Activated T-helper 9 cell treated with anti-CD3 and anti-CD28 coated beads, Interleukin-2, amount 50 U/mL, for 16 hours (primary cell): Measurements from ENCODE around the gene SATB2.
A peak's percentile ranks its signal among the peaks of the same experiment; 100 is the strongest.

Experiments
- DNase-seq: peaks from one replicate; pipeline ENCODE4 v3.0.0-alpha.2; 2020; ENCODE audit warnings: low read depth

Gene SATB2

GRCh38 chr2:199465988-199466691, 8.4 kb upstream of the SATB2 start:
- no peak for DNase-seq

DNA sequence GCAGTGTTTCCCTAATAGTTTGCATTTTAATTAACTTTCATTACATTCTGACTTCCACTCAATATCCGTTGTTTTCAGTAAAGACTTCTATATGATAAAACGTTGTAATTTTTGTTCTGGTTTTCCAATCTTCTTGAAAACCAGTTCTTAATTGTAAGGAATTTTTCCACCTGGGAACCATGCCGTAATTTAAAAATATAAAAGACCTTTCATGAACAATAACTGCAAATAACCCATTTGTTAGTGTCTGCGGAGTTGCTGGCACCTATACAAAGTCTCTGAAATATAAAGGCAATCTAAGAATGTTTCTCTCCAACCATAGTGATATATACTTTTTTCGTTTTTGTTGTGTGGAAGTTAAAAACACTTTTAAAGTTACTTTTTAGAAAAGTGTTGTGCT, 7.7 kb upstream of the SATB2 start:
- DNase-seq = no peak

DNA sequence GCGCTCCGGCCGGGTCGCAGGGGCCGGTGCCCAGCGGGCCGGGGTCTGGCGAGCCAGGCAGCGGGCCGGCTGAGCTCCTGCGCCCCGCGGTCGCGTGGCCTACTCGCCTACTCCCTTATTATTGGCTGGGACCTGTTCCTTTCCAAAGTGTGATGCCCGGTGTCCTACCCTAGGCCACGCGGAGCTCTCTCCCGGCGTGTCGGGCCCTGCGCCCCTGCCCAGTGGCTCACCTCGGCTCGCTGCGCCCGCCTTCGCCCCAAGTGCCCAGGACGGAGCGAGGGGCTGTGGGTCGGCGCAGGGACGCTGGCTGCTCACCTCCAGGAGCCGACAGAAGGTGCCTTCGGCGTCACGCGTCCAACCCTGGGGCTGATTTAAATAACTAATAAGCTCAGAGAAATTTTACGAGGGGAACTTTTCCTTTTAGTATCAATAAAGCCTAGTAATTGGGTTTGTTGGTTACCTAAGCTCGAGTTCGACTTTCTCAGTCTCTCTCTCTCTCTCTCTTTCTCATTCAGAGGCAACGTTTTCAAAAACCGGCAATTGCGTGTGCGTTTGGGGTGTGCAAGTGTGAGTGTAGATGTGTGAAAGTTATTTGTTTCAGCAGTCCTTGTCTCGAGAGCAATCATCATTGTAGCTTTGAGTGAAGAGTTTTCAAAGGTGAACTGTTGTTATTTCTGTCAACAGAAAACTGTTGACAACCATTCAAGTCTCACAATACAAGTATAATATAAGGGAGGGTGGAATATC, 7.0 kb upstream of the SATB2 start:
- DNase-seq = no peak

DNA sequence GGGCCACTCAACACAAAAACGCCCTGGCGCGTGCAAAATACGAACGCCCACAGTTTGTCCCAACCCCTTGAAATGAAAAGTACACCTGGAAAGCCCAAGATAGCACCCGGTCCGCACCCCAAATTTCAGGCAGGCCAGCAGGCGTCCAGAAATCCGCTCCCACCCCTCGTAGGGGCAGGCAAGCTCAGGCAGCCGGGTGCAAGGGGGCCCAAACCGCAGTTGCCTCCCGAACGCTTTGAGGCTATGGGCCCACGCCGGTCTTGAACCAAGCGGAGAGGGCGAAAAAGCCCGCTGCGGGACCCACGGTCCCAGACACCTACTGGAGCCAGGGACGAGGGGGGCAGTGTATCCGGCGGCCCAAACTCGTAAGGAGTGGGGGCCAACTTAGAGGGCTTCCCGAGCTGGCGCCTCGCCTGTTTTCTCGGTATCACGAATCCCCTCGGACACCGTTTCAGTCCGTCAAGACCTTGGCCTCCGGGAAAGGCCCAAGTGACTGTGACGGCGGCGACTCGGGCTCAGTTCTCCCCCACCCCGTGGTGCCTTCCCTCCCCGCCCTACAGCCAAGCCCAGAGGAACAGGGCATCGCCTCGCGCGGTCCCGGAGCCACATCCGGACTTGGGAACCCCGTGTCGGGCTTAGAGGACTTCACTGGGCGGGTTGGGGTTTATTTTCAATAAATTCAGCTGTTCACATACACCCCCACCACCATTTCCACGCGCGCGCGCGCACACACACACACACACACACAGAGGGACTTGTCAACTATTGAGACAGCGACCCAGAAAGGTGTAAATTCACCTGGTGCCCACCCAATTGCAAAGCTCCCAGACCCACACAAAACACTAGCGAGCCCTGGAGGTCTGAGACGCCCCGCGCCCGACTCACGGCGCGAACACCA, 6.2 kb upstream of the SATB2 start:
- no peak for DNase-seq

DNA sequence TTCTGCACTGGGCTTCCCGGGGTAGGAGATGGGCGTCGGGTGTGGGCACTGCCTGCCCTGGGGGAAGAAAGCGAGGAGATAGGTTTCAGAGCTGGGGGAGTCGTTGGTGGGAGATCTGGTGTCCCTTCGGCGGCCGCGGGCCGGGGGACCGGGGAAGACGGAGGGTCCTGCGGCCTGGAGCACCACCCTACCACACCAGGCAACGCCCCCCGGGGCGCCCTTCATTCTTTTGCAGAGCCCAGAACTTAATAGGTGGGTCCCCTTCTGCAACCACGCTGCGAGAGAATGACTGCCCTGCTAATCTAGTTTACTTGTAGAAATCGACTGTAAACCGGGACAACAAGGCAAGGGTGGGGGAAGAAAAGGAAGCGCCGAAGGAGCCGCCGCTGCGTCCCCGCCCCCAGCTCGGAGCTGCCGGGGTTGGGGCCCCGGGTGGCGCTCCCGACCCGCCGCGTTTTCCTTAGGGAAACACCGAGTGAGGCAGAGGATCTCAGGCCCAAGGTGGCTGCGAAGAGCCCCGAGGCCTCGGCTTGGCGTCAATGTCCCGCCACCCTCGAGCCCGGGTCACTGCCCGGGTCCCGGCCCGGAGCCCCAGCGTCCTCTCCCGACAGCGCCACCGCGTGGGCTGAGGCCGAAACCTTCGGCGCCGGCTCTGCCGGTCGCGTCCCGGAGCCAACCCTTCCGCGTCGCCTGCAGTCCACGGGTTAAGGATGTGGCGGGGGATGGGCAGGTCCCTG, 5.4 kb upstream of the SATB2 start:
- no peak for DNase-seq

GRCh38 chr2:199462347-199462955, 4.7 kb upstream of the SATB2 start:
- no peak for DNase-seq

GRCh38 chr2:199461711-199462346, 4.1 kb upstream of the SATB2 start:
- DNase-seq = no peak

DNA sequence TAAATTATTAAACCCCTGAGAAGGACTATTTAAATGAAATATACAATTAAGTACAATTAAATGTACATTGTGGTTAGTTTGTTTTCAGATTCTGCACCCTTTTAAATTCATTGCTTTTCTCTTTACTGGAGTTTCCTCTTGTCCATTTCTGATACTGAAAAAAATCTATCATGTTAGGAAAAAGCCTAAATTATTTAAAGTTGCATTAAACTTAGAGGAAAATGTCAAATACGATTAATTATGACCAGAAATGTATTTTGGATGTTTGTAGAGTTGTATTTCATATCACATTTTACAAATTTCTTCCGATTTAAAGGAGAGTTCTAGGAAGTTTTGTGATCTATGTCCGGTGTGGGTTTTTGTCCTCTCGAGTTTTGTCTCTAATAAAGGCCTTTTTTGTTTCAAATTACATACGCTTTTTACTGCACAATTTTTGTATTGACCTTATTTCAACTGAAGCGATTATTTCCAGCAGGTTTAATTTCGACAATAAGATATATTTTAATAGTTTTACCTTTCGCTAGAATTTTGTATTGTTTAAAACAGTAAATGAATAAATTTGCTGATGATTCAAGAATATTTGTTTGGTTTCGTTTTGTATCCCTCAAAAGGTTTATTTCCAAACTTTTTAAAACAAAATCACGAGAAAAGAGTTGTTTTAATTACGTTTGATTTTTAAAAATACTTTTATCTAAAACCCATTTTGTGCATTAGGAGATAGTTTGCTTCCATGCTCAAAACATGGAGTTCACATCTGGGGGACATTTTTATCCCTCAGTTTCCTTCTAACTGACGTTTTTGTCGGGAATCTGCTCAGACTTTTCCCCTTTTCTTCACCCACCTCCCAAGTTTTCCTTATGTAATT, 3.3 kb upstream of the SATB2 start:
- no peak for DNase-seq

DNA sequence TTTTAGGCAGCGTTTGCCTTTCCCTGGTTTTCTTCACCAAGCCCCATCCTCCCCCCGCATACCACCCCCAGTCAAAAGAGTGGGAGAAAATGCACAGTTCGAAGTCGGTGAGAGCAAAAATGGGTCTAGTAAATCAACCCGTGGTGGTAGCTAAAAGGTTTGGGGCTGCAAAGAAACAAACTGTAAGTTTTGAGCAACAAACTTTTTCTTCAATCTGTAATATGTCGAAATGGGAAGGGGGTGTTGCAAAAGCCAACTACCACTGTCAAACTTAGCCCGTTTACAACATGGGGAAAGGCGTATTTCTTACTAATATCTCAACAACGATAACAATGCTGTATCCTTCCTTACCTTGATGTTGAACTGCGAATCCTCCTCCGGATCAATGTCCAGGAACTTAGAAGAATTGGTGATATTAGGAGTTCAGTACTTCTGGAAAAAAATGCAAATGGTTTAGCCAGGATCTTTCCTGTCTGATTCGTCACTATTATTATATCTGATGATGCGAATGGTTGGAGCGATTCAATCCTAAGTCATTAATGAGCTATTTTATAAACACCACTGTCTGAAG, 2.4 kb upstream of the SATB2 start:
- DNase-seq = no peak

- peak; percentile 42 for DNase-seq
Observed at GRCh38 chr2:199459286-199460100, 1.8 kb upstream of the SATB2 start.

DNA sequence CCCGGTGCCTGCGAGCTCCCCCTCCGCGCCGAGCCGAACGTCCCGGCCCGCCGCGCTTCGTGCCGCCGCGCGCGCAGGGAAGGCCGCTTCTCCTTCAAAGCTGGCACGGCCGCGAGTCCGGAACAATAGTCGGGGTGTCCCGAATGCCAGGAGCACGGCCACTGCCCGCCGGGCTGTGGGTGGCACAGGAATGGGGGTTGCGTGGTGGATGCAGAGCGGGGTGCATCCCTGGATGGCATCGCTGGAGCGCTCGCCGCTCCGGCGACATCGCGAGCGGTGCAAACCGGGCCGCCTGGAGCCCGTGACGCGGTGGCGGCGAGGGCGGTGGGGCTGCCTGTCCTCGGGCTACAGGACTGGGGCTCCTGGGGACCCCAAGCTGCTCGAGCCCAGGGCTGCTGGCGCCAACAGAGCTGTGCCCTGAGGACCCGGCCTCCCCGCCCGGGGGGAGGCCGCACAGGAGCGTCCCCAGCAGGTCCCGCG, 1.1 kb upstream of the SATB2 start:
- DNase-seq = no peak

- DNase-seq = no peak
Observed at GRCh38 chr2:199458009-199458805, 468 bp upstream of the SATB2 start.

GRCh38 chr2:199456383-199457146, 1.2 kb downstream of the SATB2 start:
- no peak for DNase-seq

DNA sequence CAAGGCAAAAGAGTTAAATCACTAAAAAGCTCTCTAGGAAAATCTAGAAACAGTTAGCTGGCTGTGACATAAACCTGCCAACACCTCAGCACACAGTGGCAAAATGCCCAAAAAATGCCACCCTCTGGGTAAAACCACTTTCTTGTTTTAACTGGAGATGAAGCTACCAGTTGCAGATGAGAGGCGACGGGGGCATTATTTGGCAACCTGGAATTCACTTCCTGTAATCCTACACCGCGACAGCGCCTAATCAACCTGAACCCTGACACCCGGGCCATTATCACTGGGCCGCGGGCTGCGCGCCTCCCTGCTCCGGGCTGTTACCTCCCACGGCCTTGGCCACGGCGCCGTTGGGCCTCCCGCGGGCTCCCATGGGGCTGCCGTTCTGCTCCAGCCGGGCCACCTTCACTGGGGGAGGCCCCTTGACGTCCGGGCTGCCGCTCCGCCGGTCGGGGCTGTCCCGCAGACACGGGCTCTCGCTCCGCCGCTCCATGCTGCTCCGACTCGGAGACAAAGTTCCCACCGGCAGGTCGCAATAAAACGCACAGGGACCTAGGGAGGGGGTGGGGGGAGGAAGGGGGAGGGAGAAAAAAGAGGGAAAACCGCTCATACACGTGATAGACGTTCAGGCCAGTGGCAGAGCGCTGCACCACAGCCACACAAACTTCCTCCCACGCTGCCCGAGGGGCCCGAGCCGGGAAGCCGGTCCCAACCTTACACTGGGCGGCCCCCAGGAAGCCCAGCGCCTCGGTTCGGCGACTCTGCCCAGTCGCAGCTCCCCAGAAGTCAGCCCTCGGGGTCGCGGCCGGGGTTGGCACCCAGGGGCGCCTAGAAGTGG, 2.0 kb downstream of the SATB2 start:
- DNase-seq = no peak

GRCh38 chr2:199455210-199455544, 2.6 kb downstream of the SATB2 start:
- no peak for DNase-seq

GRCh38 chr2:199452991-199453379, 4.8 kb downstream of the SATB2 start:
- no peak for DNase-seq
